ENCODE results near the gene STYXL1.

Gene STYXL1

GRCh38 chr7:75991531-75992082, 56.2 kb downstream of the STYXL1 start:
- DNase-seq: no peak

DNA sequence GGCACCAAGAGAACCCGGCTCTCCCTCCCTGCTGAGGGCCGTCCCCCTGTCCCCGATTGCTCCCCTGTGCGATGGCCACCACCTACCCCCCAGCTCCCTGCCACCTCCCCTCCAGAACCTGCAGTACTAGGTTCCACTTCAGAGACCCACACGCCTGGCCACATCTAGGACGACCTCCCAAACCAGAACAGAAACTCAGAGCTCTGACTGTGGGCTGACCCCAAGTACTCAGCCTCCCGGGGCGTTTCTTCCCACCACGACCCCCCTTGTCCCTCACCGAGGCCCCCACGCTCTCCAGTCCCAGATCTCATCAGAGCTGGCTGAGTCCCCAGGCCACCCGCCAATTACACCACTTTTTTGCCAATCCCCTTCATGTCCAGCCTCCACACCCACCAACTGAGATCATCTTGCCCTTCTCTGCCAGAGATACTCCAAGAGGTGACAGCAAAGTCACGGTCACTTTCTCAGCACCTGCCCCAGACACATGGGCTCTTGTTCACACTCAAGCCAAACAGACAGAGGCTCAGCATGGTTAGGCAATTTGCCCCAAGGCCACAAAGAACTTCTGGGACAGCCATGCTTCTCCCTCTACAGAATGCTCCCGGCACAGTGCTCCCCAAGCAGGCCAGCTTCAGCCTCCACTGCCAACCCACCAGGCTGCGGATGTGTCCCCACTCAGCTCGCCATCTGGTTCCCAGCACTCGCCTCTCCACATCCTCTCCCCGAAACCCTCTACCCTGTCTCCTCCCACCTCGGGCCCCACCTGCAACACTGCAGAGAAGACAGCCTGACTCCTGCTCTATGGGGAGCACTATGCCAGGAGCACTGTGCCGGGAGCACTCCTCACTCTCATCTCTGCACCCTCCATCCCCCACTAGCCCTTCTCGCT, 58.1 kb downstream of the STYXL1 start:
- no peak for DNase-seq

DNA sequence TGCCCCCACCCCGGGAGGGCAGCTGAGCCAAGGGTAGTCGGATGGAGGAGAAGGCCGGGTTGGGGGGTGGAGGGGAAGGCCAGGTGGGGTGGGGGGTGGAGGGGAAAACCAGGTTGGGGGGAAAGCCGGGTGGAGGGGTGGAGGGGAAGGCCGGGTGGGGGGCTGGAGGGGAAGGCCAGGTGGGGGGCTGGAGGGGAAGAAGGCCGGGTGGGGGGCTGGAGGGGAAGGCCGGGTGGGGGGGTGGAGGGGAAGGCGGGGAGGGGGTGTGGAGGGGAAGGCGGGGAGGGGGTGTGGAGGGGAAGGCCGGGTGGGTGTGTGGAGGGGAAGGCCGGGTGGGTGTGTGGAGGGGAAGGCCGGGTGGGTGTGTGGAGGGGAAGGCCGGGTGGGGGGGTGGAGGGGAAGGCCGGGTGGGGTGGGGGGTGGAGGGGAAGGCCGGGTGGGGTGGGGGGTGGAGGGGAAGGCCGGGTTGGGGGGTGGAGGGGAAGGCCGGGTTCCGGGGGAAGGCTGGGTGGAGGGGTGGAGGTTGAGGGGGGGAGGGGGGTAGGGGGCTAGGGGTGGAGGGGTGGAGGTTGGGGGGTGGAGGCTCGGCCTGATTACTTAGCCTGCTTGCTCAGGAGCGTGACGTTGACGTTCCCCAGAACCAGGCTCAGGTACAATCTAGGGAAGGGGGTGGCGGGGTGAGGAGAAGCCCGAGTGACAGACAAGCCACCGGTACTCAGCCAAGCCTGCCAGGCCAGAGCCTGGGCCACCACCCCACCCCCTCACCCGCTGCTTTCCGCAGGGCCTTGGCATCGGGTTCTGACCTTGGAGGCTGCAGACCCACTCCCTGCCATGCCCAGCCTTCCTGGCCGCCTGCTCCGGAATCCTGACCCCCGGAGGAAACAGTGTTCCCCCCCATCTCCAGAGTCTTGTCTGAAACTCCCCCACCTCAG, 59.0 kb downstream of the STYXL1 start:
- DNase-seq: no peak

- no peak for DNase-seq
Observed at GRCh38 chr7:75987805-75988567, 59.8 kb downstream of the STYXL1 start.

DNA sequence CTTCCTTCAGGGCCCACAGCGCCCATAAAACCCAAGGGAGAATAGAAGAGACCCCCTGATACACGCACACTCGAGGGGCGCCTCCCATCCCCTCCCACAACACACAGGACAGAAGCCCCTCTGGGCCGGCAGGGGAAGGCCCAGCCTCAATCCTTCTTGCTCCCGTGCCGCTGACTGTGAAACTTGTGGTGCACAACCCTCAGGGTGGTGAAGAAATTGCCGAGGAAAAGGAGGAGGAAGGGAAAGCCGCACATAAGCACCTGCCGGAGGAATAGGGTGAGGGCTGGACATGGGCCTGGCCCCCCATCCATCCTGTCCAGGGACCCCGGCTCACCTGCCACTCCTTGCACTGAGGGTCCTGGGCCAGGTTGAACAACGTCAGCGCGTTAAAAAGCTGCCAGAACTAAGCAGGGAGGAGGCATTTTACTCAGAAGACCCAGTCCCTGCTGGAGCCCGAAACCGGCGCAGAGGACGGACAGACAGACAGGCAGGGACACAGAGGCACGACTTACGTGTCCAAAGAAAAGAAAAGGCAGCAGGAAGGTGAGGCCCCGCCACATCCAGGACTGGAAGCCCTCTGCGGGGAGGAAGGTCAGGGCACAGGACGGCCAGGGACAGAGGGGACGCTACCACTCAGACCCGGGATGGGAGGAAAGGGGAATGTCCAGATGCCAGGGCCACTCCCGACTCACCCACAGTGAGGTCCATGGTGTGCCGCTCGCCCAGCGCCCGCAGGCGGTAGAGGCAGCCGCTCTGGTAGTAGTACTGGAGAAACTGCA, 60.6 kb downstream of the STYXL1 start:
- no peak for DNase-seq

- DNase-seq: no peak
Observed at GRCh38 chr7:75986147-75986781, 61.5 kb downstream of the STYXL1 start.

DNA sequence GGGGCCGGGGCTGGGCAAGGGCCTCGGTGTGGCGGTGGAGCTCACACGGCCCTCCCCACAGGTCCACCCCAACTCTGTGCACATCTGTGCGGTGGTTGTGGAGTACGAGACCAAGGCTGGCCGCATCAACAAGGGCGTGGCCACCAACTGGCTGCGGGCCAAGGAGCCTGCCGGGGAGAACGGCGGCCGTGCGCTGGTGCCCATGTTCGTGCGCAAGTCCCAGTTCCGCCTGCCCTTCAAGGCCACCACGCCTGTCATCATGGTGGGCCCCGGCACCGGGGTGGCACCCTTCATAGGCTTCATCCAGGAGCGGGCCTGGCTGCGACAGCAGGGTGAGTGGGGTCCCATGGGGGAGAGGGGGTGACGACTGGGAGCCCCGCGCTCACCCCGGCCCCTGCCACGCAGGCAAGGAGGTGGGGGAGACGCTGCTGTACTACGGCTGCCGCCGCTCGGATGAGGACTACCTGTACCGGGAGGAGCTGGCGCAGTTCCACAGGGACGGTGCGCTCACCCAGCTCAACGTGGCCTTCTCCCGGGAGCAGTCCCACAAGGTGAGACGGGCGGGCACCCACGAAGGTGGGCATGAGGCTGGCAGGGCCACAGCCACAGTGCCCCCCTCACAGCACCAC, 62.2 kb downstream of the STYXL1 start:
- no peak for DNase-seq

DNA sequence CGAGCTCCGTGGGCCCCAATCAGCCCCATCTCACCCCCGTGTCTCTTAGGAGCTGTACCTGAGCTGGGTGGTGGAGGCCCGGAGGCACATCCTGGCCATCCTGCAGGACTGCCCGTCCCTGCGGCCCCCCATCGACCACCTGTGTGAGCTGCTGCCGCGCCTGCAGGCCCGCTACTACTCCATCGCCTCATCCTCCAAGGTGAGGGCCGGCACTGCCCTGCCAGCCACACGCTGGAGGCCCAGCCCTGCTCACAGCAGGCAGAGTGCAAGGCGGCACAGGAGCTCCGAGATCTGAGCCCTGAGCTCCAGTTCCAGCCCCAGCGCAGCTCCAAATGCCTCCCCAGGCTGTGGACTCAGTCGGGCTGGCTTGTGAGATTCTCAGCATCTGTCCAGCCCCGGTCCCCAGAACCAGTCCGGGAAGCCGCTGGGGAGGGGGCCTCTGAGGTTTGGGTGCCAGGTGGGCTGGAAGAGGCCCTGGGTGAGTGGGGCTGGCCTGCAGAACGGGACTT, 62.7 kb downstream of the STYXL1 start:
- DNase-seq: no peak

DNA sequence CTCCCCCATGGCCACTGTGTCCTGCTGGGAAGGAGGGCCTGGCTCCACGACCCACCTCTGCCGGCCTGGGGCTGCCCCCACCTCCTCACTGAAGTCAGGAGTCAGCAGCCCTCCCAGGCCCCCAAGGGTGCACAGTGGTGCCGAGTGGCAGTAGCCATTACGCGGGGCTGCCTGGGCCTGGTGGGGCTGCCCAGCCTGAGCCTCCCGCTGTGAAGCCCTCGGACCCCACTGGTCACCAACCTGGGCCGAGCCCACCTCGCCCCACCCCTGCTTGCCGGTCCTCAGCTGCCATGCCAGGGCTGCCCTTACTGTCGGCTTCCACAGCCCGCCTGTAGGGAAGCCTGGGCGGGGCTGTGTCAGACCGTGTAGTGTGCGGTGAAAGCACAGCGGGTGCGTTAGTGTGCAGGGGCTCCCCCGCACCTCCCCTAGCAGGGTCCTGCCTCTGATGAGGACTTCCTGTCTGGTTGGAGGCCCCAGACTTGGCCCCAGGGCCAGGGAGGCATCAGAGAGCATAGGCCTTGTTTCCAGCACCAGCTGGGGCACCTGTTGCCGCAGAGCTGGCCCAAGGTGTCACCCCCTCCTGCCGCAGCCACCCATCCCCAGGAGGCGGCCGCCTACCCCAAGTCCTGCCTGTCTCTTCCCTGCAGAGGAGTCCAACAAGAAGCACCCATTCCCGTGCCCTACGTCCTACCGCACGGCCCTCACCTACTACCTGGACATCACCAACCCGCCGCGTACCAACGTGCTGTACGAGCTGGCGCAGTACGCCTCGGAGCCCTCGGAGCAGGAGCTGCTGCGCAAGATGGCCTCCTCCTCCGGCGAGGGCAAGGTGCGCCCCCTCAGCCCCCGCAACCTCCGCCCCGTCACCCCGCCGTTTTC, 63.4 kb downstream of the STYXL1 start:
- no peak for DNase-seq

- no peak for DNase-seq
Observed at GRCh38 chr7:75983471-75984129, 64.2 kb downstream of the STYXL1 start.

GRCh38 chr7:75982306-75983064, 65.3 kb downstream of the STYXL1 start:
- no peak for DNase-seq

DNA sequence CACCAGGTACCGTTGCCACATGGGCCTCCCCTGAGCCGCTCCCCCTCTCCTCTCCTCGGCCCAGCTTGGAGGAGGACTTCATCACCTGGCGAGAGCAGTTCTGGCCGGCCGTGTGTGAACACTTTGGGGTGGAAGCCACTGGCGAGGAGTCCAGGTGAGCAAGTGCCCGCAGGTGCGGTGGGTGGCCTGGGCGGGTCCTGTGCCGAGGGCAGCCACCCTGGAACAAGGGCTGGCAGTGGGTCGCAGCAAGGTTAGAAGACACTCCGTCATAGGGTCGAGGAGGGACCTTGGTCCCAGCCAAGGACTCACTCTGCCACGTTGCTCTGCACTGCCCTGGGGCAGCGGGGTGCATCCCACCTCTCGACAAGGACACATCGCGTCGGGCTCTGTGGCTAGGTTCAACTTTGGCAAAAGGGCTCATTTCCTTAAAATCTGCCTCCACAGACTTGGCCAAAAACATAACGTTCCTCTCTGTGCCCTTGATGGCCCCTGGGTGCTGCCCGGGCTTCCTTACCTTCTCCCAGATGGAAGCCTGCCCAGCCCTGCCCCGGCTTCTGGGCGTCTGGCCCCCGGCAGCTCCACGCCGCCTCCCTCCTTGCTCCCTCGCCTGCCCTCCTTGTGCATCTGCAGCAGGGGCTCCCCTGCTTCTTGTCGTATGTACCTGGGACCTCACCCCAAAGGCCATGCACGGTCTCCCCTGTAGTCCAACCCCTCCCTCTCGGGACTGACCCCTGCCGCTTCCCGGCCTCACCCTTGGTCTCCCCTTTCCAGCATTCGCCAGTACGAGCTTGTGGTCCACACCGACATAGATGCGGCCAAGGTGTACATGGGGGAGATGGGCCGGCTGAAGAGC, 66.1 kb downstream of the STYXL1 start:
- no peak for DNase-seq

DNA sequence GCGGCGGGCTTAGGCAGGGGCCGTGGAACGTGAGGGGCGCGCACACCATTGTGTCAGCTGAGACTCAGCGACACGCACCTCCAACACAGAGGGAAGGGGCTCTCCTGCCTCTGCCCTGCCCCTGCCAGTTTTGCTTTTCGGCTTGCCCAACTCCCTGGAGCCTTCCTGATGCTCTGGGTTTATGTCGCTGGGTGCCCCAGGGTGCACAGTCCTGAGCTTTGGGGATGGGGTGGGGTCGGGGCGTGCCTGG, 66.7 kb downstream of the STYXL1 start:
- no peak for DNase-seq

DNA sequence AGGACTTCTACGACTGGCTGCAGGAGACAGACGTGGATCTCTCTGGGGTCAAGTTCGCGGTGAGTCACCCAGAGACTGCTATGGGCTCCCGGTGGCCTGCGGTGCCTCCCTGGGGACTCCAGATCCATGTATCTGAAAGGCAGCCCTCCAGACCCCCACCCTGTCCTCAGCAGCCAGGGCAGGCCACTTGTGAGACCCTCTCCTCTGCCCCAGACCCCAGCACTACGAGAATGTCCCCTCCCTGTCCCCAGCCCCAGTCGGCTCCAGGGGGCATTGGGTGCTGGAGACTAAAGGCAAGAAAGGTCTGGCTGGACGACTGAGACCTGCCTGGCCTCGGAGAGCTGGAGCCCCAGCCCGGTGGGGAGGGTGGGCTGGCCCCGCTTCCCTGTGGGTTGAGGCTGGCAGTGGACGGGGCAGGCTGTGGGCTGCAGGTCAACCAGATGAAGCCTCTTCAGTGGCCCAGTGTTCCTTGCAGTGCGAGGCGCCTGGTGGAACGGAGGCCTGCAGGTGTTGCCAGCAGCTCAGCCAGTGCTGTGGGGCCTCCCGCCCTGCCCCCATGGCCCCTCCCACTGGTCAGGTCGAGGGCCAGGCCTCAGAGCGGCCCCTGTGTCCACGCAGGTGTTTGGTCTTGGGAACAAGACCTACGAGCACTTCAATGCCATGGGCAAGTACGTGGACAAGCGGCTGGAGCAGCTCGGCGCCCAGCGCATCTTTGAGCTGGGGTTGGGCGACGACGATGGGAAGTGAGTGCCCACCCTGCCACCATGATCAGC, 67.2 kb downstream of the STYXL1 start:
- no peak for DNase-seq

- no peak for DNase-seq
Observed at GRCh38 chr7:75979759-75980429, 67.9 kb downstream of the STYXL1 start.

GRCh38 chr7:75977743-75978142, 70.1 kb downstream of the STYXL1 start:
- no peak for DNase-seq

Measured in activated effector memory CD4-positive, alpha-beta T cell treated with Interleukin-2 at 50 U/mL for 16 hours (primary cell).